Fibroblast of lung (primary cell): ENCODE measurements around the gene MEPE.

Source experiments
- EZH2 ChIP-seq: IDR thresholded peaks from 2 replicates; pipeline ENCODE4 v1.5.1; 2012; ENCODE audit warnings: low read length, control low read depth, mild to moderate bottlenecking; ENCODE audit errors: missing control alignments
- TF ChIP-seq, protein P1 (sequence below), 2 donors: IDR thresholded peaks in 1 of 2; conservative IDR thresholded peaks in 1 of 2; 1 replicate in 1 of 2; 2 replicates in 1 of 2; pipeline ENCODE4 v1.5.1; 2011 to 2012; ENCODE audit warnings: low read length in 2 of 2, control low read depth in 1 of 2, inconsistent platforms in 1 of 2, low read depth in 1 of 2, mild to moderate bottlenecking in 1 of 2

DNA sequence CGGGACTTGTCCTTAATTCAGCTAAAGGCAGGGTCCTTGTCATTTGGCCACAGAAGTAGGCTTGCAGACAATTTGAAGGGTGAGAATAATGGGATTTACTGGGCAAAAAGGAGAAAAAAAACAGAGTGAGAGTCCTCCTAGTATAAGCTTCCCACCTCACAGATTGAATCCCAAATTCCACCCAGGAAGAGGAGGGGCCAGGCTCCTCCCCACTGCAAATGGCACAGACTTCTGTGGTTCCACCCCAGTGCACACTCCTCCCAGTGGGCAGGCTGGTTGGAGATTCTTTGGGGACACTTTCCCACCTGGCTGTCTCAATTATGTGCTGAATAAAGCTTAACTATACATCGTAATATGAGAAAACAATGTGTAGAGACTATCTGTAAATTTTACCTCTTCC lies 31.6 kb downstream of the MEPE start:
- TF ChIP-seq EZH2 = no peak
- TF ChIP-seq, protein P1, sequence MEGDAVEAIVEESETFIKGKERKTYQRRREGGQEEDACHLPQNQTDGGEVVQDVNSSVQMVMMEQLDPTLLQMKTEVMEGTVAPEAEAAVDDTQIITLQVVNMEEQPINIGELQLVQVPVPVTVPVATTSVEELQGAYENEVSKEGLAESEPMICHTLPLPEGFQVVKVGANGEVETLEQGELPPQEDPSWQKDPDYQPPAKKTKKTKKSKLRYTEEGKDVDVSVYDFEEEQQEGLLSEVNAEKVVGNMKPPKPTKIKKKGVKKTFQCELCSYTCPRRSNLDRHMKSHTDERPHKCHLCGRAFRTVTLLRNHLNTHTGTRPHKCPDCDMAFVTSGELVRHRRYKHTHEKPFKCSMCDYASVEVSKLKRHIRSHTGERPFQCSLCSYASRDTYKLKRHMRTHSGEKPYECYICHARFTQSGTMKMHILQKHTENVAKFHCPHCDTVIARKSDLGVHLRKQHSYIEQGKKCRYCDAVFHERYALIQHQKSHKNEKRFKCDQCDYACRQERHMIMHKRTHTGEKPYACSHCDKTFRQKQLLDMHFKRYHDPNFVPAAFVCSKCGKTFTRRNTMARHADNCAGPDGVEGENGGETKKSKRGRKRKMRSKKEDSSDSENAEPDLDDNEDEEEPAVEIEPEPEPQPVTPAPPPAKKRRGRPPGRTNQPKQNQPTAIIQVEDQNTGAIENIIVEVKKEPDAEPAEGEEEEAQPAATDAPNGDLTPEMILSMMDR (conservative IDR thresholded peaks at IDR 0.05 in 1 of 2, IDR thresholded peaks at IDR 0.05 in 1 of 2; ENCODE audit: low read depth in 1 of 2, low read length in 2 of 2) = no peak
